Stimulated activated CD8-positive, alpha-beta memory T cell treated with anti-CD3 and anti-CD28 coated beads, Interleukin-4, amount 100 ng/mL, for 24 hours (primary cell): ENCODE results near the gene SLC35F3.

Experiments used
- DNase-seq: peaks from one replicate; pipeline ENCODE4 v3.0.0-alpha.2; 2020; ENCODE audit warnings: low read depth

Gene SLC35F3

DNA sequence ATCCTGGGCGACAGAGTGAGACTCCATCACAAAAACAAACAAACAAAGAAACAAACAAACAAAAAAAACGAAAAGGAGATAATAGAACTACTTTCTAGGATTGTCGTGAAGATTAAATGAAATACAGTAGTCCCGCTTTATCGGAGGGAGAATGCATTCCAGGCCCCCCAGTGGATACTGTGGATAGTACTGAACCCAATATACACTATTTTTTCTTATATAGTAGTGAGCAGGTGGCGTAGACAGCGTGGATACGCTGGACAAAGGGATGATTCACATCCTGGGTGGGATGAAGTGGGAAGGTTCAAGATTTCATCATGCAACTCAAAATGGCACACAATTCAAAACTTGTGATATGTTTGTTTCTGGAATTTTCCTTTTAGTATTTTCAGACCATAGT, 8.0 kb downstream of the SLC35F3 start:
- no peak for DNase-seq

DNA sequence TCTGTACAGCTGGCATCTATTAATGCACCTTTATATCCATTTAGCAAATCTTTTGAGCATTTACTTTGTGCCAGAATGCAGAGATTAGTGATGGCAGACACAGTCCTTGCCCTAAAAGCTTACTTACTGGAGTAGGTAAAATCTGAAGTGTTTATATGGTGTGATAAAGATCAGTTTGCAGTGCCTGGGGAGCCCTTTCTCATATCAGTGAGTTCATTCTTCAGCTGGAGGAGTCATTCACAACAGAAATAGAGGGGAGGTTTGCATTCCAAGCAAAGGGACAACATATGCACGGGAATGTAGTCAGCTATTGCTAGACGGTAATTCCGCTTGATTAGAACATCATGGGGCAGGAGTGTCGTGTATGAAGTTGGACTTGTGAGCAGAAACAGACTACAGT, 8.4 kb downstream of the SLC35F3 start:
- no peak for DNase-seq

DNA sequence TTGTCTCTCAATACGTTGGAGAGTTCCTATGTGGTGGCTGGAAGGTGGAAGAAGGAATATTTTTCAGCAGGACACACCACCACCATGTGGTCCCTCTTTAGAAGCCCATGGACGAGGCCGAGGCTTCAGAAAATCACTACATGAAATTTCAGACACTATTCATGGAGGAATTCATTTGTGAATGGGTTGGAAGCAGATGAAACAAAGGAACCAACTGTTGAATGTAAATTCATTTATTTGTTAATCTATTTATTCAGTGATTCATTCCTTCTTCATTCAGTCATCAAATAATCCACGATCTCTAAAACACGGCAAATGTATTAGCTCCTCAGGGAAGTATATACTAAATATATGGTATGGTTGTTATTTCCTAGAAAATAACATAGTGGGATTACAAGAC, 12.2 kb downstream of the SLC35F3 start:
- DNase-seq = no peak

DNA sequence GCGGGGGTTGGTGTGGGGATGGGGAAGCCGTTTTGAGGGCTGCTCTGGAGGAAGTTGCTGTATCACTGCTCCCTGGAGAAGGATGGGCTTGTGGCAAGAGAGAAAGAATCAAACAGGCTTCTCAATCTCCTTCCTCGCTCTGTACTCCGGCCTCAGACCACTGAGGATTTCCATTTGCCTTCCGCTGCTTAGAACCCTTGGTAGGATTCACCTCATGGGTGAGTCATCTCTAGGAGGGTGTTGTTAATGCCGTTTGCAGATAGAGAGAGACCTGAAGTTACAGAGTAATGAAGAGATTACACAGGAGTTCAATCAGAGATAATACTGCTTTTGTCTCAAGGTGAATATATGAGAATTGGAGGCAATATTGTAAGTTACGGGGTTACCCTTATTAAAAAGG, 15.3 kb downstream of the SLC35F3 start:
- no peak for DNase-seq

DNA sequence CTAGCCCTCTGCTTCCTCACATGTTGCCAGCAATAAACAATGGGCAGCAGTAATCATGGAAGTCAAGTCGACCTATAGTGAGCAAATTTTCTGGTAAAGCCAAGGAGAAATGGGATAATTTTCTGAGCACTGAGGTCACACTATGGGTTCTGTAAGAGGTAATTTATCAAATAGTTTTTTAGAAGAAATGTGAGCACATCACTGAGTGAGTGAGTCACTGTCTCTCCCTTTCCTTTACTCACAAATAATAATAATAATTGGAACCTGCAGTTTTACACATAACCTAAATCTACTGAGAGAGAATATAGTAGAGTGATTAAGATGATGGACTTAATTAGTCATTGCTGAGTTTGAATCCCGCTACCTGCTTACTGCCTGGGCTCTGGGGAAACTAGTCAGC, 23.6 kb downstream of the SLC35F3 start:
- DNase-seq = no peak

DNA sequence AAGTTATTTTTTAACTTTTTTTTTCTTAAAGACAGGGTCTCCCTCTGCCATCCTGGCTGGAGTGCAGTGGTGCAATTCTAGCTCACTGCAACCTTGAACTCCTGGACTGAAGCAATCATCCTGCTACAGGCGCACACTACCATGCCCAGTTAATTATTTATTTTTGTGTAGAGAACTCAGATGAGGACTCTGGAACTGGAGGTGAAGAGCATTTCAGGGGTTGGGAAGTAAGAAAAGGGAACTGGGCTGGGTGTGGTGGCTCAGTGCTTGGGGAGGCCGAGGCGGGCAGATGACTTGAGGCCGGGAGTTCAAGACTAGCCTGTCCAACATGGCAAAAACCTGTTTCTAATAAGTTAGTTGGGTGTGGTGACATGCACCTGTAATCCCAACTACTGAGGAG, 28.9 kb downstream of the SLC35F3 start:
- DNase-seq = no peak

DNA sequence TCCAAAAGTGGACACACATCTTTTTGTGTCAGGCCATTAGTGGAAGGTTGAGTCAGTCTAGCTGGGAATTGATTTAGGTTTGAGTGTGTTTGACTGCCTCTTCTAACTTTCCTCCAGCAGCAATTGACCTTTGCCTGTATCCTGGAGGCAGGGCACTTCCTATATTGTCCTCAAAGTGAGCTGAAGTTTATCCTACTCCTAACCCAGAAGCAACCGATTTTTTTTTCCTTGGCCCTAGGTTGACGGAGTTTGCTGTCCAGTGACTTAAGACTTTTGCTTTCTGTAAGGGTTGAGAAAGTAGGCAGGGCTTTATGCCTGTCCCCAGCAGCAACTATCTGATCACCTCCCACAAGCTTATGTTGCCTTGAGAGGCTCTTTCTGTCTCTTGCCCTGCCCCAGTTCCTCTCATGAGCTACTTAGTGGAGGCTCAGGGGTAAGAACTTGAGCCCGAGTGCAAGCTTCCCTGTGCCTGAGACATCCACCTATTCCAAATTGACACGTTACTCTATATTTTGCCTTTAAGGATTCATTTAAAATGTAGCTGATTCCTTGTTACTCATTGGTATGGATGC, 30.9 kb downstream of the SLC35F3 start:
- no peak for DNase-seq

DNA sequence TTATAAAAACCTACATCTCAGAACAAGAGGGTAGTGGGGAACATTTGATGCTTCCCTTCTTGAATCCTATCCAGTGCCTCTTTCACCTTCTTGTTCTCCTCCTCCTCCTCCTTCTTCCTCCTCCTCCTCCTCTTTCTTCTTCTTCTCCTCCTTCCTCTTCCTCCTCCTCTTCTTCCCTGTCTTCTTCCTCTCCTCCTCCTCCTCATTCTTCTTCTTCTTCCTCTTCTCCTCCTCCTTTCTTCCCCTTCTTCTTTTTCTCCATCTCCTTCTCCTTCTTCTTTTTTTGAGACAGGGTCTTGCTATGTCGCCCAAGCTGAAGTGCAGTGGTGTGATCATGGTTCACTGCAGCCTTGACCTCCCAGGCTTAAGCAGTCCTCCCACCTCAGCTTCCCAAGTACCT, 31.9 kb downstream of the SLC35F3 start:
- DNase-seq = no peak

DNA sequence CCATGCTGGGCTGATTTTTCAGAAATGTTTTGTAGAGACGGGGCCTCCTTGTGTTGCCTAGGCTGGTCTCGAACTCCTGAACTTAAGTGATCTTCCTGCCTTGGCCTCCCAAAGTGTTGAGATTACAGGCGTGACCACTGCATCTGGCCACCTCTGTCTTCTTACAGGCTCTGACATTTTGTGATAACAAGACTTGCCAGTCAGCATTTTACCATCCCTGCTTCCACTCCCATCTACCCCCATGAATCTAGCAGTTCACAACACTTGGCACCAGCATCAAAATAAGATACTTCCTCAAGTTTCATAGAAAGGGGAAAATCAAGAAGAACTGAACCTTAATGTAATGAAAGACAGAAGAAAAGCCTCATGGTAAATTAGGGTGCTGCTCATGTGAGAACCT, 32.4 kb downstream of the SLC35F3 start:
- DNase-seq = no peak

DNA sequence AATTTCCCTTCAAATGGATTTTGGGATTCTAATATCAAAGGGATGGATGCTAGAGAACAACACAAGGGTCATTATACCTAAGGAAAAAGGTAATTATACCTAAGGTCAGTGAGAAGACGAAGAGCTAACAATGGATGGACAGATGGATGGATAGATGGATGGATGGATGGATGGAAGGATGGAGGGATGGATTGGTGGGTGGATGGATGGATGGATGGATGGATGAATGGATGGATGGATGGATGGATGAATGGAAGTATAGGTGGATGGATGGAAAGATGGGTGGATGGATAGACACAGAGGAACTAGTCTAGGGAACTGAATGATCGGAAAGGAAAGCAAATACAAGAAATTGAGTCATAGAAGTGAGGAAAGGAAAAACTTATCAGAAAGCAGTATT, 34.0 kb downstream of the SLC35F3 start:
- no peak for DNase-seq

DNA sequence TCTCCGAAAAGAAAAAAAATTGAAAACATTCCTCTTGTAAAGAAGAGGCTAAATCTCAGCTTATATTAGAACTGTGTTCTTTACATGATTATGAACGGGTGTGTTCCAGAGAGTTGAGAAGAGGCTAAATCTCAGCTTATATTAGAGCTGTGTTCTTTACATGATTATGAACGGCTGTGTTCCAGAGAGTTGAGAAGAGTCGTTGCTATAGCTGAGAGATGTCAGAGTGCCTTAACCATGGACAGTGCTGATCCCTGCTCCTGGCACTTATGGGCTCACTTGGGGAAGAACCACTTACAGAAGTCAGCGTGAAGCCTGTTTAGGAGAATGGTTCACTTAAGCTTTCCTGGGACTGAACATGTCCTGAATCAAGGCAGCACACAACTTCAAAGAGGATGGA, 35.0 kb downstream of the SLC35F3 start:
- DNase-seq = no peak

DNA sequence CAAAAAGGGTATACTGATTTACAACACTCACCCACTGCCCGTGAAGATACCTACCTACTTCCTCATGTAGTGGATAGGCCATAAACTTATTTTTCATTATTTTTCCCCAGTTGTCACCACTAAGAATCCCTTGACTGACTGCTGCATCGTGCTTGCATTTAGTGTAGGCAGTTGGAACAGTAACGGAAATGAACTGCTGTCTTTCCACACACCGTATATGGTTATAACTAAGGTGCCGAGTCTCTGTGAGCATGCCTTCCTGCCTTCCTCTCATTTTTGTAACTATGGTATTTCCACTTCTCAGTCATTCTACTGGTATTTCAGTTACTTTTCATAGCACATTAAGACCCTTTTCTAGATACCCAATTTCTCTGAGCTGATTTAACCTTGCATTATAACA, 36.4 kb downstream of the SLC35F3 start:
- no peak for DNase-seq

DNA sequence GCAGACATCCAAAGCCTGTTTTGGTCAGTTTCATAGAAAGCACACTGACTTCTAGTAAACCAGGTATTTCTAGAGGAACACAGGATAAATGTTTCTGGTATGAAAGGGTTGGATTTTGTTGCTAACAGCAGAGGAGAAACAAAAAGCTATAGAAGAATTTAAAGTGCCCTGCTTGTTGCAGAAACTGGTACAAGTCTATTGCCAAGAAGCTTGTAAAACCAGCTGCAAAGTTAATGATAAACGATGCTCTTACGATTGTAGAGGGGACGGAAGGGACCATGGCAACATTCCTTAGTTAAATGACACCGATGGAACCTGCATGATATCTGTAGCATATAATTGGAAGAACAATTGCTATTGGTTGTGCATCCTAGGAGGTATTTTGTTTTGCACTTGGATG, 40.1 kb downstream of the SLC35F3 start:
- no peak for DNase-seq

DNA sequence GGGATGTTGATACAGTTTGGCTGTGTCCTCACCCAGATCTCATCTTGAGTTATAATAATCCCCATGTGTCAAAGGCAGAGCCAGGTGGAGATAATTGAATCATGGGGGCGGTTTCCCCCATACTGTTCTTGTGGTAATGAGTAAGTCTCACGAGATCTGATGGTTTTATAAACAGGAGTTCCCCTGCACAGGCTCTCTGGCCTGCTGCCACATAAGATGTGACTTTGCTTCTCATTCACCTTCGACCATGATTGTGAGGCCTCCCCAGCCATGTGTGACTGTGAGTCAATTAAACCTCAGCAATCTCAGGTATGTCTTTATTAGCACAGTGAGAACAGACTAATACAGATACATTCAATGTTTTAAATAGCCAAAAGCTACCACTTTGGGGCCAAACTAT, 41.1 kb downstream of the SLC35F3 start:
- no peak for DNase-seq

DNA sequence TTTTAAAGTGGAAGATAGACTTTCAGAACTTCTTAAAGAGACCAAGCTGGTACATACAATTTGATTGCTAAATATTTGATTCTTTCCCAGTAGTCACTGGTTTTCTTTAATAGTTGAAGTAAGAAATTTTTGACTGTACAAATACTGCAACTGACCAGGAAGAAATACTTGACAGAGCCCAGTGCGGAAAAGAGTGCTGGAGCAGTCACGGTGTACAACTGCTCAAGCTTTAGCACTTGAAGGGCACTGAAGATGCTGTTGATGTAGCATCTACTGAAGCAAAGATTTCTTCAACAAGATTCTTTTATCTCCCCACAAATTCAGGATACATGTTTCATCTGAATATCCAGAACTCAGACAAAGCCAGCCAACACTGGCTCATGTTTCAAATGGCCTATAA, 41.5 kb downstream of the SLC35F3 start:
- no peak for DNase-seq

DNA sequence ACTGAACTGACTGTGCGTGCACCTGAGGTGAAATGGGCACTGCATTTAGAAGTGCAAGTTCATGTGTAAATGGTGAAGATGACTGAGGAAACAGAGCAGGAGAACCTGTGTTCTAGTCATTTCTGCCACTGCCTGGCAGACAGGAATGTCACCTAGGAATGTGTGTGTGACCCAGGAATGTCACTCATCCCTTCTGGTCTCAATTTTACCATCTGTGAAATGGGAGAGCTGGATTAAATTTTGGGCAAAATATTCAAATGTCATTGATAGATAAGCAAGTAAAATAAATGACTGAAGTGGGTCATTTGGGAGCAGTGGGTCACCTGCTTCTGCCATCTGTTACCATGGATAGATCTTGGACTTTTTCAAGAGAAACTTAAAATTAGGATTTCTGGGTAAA, 42.2 kb downstream of the SLC35F3 start:
- DNase-seq = no peak

DNA sequence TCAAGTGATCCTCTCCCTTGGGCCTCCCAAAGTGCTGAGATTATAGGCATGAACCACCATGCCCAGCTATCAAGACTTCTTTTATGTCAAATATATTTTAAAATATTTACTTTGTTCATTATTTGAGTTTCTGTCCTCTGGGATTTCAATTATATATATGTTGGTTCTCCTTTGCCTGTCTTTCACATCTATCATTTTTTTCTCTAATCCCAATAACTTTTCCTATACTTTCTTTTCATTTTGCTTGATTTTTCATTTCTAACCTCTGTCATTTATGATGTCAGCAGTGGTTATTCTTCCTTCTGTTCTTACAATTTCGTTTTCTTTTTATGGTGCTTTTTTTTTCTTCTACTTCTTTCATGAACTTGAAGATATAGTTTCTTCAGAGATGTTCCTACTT, 47.3 kb downstream of the SLC35F3 start:
- DNase-seq = no peak

DNA sequence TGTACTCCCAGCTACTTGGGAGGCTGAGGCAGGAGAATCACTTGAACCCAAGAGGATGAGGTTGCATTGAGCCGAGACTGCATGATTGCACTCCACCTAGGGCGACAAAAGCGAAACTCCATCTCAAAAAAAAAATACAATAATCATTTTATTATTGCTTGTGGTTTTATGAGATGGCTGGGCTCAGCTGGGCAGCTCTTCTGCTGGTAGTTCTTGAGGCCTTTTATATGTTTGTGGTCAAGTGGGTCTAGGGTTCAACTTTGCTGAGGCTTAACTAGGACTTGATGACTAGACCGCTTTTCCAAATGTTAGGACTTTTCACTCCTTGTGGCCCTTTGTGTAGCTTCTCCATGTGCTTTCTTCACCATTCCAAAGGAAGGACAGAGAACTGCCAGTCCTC, 53.2 kb downstream of the SLC35F3 start:
- DNase-seq = no peak

DNA sequence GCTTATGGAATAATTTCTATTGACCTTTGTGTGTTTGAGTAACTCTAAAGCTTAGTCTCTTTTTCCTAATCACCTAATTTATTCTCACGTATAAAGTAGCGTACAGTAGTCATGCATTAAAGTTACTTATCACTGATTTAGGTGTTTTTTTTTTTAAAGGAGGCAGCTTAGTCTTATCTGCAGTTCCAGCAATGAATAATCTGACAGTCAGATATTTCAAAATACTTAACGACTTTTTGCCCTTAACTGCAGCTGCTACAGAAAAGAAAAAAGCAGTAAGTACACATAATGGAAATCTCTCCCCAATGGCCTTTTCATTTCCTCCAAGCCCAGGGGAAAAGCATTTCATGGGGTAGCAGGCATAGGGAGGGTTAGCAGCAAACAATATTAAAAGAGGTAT, 54.6 kb downstream of the SLC35F3 start:
- DNase-seq = no peak

DNA sequence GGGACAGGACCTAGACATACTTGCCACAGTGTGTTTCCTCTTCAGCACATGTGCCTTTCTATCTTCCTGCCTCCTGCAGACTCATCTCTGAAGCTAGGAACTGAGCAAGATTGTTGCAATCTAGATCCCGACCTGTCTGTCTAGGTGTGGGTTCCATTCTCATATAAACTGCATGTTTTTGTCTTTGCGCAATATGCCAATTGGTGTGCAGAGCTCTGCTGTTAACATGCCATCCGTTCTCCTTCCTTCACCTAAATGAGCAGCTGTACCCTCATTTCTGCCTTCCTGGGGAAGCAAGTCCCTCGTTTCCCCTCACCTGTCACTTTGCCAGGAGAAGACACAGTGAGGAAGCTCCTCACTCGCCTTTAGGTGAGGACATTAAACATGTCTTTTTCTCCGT, 55.5 kb downstream of the SLC35F3 start:
- no peak for DNase-seq

DNA sequence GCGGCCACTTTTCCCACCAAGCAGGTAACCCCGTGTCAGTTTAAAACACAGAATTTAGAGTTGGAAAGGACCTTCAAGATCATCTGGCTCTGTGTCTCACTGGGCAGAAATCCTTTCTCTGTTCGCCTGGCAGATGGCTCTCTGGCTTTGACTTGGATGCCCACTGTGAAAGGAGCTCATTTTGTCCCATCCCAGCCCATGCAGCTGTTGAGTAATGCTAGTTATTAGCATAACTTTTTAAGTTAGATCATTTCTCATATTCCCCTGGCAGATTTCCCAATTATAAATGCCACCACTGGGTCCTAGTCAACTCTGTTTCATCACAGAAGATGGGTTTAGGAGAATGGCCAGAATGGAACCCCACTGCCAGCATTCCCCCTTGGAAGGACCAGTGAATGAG, 55.9 kb downstream of the SLC35F3 start:
- no peak for DNase-seq

DNA sequence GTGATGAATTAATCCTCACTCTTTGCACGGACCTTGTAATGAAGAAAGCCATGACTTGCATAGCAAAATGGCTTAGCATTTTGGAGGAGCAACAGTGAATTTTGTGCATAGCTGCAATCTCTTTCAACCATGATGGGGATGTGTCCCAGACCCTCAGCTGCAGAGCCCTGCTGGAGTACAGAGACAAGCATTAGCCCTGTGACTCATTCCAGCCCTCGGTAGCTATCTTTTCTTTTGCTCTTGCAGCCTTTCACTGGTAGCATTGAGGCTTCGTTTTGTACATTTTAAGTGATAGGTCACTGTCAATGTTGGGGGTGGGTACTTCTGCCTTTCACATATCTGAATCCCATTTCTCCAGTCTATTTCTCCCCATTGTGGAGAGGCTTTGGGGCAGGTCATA, 58.4 kb downstream of the SLC35F3 start:
- no peak for DNase-seq

DNA sequence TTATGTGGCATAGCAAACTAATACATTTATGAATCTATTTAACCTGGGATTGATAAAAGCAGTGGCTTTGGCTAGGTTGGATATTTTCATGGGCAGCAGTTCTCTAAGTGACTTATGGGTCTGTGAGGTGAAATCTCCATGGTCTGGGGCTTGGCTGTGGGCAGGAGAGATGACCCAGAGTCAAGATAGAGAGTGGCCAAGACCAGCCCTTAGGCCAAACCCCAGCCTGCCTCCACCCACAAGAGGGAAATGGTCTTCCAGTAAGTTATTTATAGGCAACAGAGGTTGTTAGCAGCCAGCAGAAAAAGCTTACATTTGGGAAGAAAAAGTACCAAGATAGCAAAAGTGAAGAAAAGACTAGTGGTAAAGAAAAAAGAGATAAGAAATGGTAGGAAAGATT, 61.4 kb downstream of the SLC35F3 start:
- no peak for DNase-seq

DNA sequence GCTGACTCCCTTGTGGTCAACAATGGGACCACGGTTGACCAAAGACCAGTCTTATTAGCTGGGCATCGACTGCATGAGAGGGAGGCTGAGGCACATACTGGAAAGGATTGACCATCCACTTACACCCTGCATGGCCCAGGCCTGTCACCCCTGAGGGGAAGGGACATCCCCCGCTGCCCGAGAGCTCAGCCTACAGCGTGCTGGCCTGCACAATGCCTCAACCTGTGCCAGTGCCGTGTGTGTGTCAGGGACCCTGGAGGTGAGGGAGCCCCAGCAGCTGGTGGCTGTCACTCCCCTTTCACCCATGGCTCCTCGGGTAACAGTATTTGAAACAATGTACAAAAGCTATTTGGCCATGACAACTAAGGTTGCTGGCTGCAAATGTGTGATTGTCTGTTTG, 67.3 kb downstream of the SLC35F3 start:
- DNase-seq = no peak

DNA sequence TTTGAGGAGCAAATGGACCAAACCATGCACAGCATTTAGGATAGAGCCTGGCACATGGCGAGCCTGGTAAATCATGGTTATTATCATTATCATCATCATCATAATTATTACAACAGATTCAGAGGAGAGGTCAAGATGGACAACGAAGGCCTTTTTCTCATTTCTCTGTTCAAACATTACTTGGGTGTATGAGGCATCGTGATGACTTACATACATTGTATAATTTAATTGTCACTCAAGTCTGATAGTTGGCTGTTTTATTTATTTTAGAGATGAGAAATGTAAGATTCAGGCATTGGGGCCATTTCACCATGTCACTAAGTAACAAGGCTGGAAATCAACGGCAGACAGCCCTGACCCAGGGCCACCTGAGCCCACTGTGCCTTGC, 68.1 kb downstream of the SLC35F3 start:
- no peak for DNase-seq
